Sciatic nerve (tissue), 2 donors: Measurements from ENCODE around the gene RTN4. TPM values are rescaled to one million over a fixed set of nuclear protein-coding genes. Genes with fewer than 3 reads are reported as not detected.

ENCODE experiments used
- ATAC-seq: fragments of 200-7000 bp; cut with Tn5 transposase; one replicate; pipeline ENCODE4 v1.9.1; 2020; ENCODE audit warnings: mild to moderate bottlenecking, moderate library complexity
- DNase-seq: peaks from one replicate; pipeline ENCODE4 v3.0.0-alpha.2; 2020; ENCODE audit warnings: low spot score
- intact Hi-C: fragments of 100-400 bp; cut with DNase I; formaldehyde crosslinking; loops from one replicate; pipeline ENCODE4 v1.14.2; 2022
- total RNA-seq: library from RNA; stranded (reverse); fragmentation: NEBNext Ultra II Directional; extraction: Animal tissue kit (Norgen Biotek cat#: 25700); gene quantifications from one replicate; pipeline ENCODE4 v1.2.1, GENCODE V29; 2021
- donor health status: DM: no; HTN: no; CAD: no.
- donor health status: DM: no; HTN: no; CAD: no.

Gene RTN4
- total RNA-seq, 1 donor from 2014 or later, result 254 TPM

- DNase-seq (peak; percentile 96), ATAC-seq (peak; percentile 80)
- intact Hi-C loops, result no loop called here
These were observed 1.0 kb downstream of the RTN4 start for GRCh38 chr2:55049043-55049820.

- intact Hi-C loops, result no loop called here
- ATAC-seq, result no peak
- no peak for DNase-seq
These were observed 1.7 kb downstream of the RTN4 start for GRCh38 chr2:55048508-55049042.

DNA sequence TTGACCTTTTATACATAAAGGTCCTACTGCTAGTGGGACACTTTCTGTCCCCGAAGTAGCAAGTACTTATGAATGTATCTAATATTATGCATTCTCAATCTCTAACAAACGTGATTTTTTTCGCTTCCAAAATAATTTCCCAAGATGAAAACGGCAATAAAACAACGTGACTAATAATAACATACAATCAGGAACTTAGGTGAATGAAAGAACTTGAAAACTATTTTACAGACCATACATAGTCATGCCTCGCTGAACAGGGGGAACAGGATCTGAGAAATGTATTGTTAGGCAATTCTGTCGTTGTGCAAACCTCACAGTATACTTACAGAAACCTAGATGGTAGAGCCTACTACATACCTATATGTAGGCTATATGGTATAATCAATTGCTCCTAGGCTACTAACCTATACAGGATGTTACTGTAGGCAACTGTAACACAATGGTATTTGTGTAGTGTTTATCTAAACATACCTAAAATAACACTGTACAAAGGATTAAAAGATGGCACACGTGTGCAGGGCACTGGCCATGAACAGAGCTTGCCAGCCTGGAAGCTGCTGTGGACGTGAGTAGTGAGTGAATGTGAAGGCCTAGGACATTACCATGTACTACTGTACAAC, 2.5 kb downstream of the RTN4 start:
- DNase-seq, result no peak
- intact Hi-C loops, result no loop called here
- no peak for ATAC-seq

- intact Hi-C loops, result no loop called here
- DNase-seq (no peak), ATAC-seq (no peak)
These were observed 4.5 kb downstream of the RTN4 start for GRCh38 chr2:55045780-55046179.

- intact Hi-C loops, result no loop called here
These were observed 6.4 kb downstream of the RTN4 start for GRCh38 chr2:55043841-55044240.

DNA sequence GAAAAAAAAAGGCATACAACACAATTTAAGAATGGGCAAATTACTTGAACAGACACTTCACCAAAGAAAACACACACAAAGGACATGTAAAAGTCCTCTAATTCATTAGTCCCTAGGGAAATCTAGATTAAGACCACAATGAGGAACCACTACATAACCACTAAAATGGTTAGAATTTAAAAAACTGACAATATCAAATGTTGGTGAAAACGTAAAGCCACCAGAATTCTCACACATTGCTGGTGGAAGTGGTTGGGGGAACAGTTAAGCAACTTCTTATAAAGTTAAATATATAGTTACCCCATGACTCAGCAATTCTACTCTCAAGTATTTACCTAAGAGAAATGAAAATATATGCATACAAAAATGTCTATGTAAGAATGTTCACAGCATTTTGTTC, 11.8 kb downstream of the RTN4 start:
- no peak for DNase-seq
- ATAC-seq, result no peak

More at GRCh38 chr2:55043841-55044240, 6.4 kb downstream of the RTN4 start:
- DNase-seq (no peak), ATAC-seq (no peak)

GRCh38 chr2:55035716-55036115, 14.5 kb downstream of the RTN4 start:
- intact Hi-C loops, result no loop called here

More for the DNA sequence above, 11.8 kb downstream of the RTN4 start:
- intact Hi-C loops, result no loop called here

GRCh38 chr2:55033921-55034320, 16.3 kb downstream of the RTN4 start:
- no peak for DNase-seq
- ATAC-seq, result no peak
- intact Hi-C loops, result no loop called here

More at GRCh38 chr2:55035716-55036115, 14.5 kb downstream of the RTN4 start:
- DNase-seq (no peak), ATAC-seq (no peak)

GRCh38 chr2:55033076-55033742, 17.0 kb downstream of the RTN4 start:
- intact Hi-C loops, result no loop called here
- ATAC-seq (no peak), DNase-seq (no peak)

GRCh38 chr2:55031505-55031904, 18.7 kb downstream of the RTN4 start:
- intact Hi-C loops, result no loop called here
- no peak for ATAC-seq
- no peak for DNase-seq

GRCh38 chr2:55030766-55031165, 19.5 kb downstream of the RTN4 start:
- no peak for ATAC-seq
- no peak for DNase-seq
- intact Hi-C loops, result no loop called here

GRCh38 chr2:55029098-55029497, 21.2 kb downstream of the RTN4 start:
- no peak for DNase-seq
- ATAC-seq, result no peak
- intact Hi-C loops, result no loop called here

GRCh38 chr2:55027226-55027625, 23.0 kb downstream of the RTN4 start:
- no peak for ATAC-seq
- intact Hi-C loops, result no loop called here

DNA sequence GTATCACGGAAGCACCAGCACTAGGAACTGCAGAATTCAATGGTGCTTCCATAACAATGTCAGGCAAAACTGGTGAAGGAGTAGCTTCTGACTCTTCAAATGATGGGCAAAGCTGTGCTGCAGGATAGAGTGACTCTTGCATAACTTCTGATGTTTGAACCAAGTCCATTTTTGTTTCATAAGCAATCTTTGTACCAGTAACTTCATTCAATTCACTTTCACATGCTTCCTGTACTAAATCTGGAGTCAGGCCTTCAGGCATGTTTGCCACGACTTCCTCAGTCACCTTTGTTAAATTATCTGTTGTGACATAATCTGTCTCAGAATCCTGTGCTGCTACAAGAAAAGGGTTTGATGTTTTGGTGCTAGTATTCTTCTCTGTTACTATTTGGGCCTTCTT, 24.0 kb downstream of the RTN4 start:
- DNase-seq (no peak), ATAC-seq (peak; percentile 82)
- intact Hi-C loops, result no loop called here

More at GRCh38 chr2:55027226-55027625, 23.0 kb downstream of the RTN4 start:
- no peak for DNase-seq

- ATAC-seq, result no peak
- intact Hi-C loops, result no loop called here
- no peak for DNase-seq
These were observed 24.6 kb downstream of the RTN4 start for GRCh38 chr2:55025627-55026026.

- intact Hi-C loops, result no loop called here
- ATAC-seq, result no peak
- no peak for DNase-seq
These were observed 25.2 kb downstream of the RTN4 start for GRCh38 chr2:55025082-55025481.

GRCh38 chr2:55022476-55022875, 27.8 kb downstream of the RTN4 start:
- intact Hi-C loops, result no loop called here
- ATAC-seq (no peak), DNase-seq (no peak)

GRCh38 chr2:55019526-55020258, 30.6 kb downstream of the RTN4 start:
- intact Hi-C loops, result no loop called here
- ATAC-seq (peak; percentile 47), DNase-seq (no peak)

DNA sequence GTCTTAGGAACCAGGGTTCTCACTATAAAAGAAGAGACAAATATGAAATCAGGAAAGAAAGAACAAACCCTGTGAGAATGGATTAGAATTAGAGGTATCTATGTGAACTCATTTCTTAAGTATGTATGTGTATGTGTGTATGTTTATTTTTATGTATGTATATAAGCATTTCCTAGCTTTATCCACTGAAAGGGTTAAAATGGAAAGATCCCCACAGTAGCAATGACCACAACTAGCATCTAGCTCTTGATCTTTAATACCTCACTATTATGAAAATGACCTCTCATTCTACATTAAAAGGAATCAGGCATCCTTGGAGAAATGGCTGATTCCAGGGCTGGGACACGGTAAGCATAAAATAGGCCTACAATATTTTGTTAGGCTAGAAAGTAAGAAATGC, 31.6 kb downstream of the RTN4 start:
- ATAC-seq, result no peak
- DNase-seq, result no peak
- intact Hi-C loops, result no loop called here
